ENCODE results near the gene FOXC2. TPM values are rescaled to one million over a fixed set of nuclear protein-coding genes. Genes with fewer than 3 reads are reported as not detected.

The FOXC2 gene
- total and polyA plus RNA-seq, 10 of the 15 experiments (the other 5 are each of a cell fraction or from before 2014, with no cell fraction given), result not detected

- no peak for TF ChIP-seq PAX8 (IDR thresholded peaks at IDR 0.05)
These were observed 23.6 kb upstream of the FOXC2 start (continued) for GRCh38 chr16:86542756-86543750.

DNA sequence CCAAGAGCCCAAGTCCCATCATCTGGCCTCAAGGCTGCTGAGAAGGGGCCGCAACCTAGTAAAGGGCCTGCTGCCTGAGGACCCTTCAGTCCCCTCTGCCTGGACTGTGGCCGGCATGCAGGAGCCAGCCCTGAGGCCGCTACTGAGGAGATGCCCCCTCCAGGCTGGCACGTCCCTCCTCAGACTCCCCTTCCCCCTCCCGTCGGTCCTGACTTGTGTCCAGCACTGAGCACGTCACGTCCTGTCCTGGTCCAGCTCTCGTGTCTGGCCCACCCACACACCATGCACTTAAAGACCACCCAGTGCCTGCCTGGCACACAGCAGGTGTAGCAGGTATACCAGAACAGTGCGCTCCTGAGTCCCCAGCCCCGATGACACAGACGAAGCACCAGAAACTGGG, 21.1 kb upstream of the FOXC2 start:
- ATAC-seq (no peak), FAIRE-seq (no peak), DNase-seq (ENCODE audit: low read depth, low spot score) (no peak)
- SMC1A ChIA-PET (ENCODE audit: uncharacterized antibody, unreplicated experiment), result interaction anchor here (1.2 kb wide), 1 partner anchor 12 kb away, joined by 3 read pairs; no protein-coding TSS in a partner anchor
- H3K27me3 ChIP-seq (replicated peaks in 1 of 2; ENCODE audit: control insufficient read depth in 2 of 2, insufficient read depth in 2 of 2, low read length in 1 of 2), result no peaks in the 10 kb centered on the region
- H4K20me1 ChIP-seq (ENCODE audit: control insufficient read depth, insufficient read depth), result no peaks in the 10 kb centered on the region
- H3K27ac ChIP-seq (ENCODE audit: control insufficient read depth, insufficient read depth), result no peak overlapping the region
- 88% methylated on average over 6 of the region's 12 CpGs for WGBS (ENCODE audit: insufficient coverage, insufficient replicate concordance, low lambda C conversion rate, missing lambda C conversion rate)
- CTCF ChIA-PET, result no interaction called here
- H3K4me2 ChIP-seq (ENCODE audit: control insufficient read depth, insufficient read depth), result no peak overlapping the region
- RAD21 ChIA-PET (ENCODE audit: unreplicated experiment), result no interaction called here
- no peak overlapping the region for H3K4me3 ChIP-seq
- POLR2A ChIA-PET, result no interaction called here
- intact Hi-C loops (cut with micrococcal nuclease; ENCODE audit: unreplicated experiment), result no loop called here
- no peak overlapping the region for H2AFZ ChIP-seq (ENCODE audit: control insufficient read depth, low read depth, low read length)
- no peaks in the 10 kb centered on the region for H3K9me3 ChIP-seq (replicated peaks; ENCODE audit: control insufficient read depth, insufficient read depth, low read length)
- H3K36me3 ChIP-seq (ENCODE audit: control insufficient read depth in 2 of 2, insufficient read depth in 2 of 2, low read length in 1 of 2), result peaks cover 4 to 13% of the 10 kb centered on the region in 2 experiments
- no peaks in the 10 kb centered on the region for H3K79me2 ChIP-seq (ENCODE audit: control insufficient read depth, insufficient read depth, low read length)
- in situ Hi-C loops (cut with MboI), result no loop called here
- H3K9ac ChIP-seq (ENCODE audit: control insufficient read depth, insufficient read depth, low read length), result no peak overlapping the region
- TF ChIP-seq TBL1XR1 (IDR thresholded peaks at IDR 0.05; ENCODE audit: low read depth, low read length) (no peak), CEBPB (IDR thresholded peaks at IDR 0.05; ENCODE audit: borderline replicate concordance in 1 of 2, low read depth in 2 of 2, low read length in 2 of 2) (no peak), POLR2AphosphoS2 (IDR thresholded peaks at IDR 0.05; ENCODE audit: low read depth, low read length) (no peak)
- no peaks in the 10 kb centered on the region for H3K4me1 ChIP-seq (ENCODE audit: control insufficient read depth, insufficient read depth, low read length)
- BruUV-seq (replicated peaks), result no TSS peak
